GM10266 (cell line): ENCODE results near the gene ITPR1.

ENCODE experiments used
- DNase-seq: peaks from one replicate; pipeline ENCODE4 v3.0.0; 2012; ENCODE audit errors: extremely low spot score
- CTCF ChIP-seq: IDR thresholded peaks from 2 replicates; pipeline ENCODE4 v1.5.1; 2012; ENCODE audit warnings: mild to moderate bottlenecking, low read depth; ENCODE audit not compliant: control insufficient read depth, insufficient read depth; ENCODE audit errors: missing control alignments

Gene ITPR1

GRCh38 chr3:4766263-4766662, 273.1 kb downstream of the ITPR1 start:
- TF ChIP-seq CTCF, result no peak
- no peak for DNase-seq

GRCh38 chr3:4766716-4767499, 273.8 kb downstream of the ITPR1 start:
- no peak for TF ChIP-seq CTCF
- no peak for DNase-seq

GRCh38 chr3:4768021-4768420, 274.9 kb downstream of the ITPR1 start:
- no peak for TF ChIP-seq CTCF
- no peak for DNase-seq

GRCh38 chr3:4768521-4768920, 275.4 kb downstream of the ITPR1 start:
- no peak for DNase-seq
- no peak for TF ChIP-seq CTCF

GRCh38 chr3:4770561-4770960, 277.4 kb downstream of the ITPR1 start:
- TF ChIP-seq CTCF, result no peak
- DNase-seq, result no peak

GRCh38 chr3:4771243-4771642, 278.1 kb downstream of the ITPR1 start:
- no peak for DNase-seq

More at GRCh38 chr3:4771243-4771642, 278.1 kb downstream of the ITPR1 start:
- no peak for TF ChIP-seq CTCF
